K562 (cell line): ENCODE measurements around the gene FAM47B.

Experiments used
- GABPA ChIP-seq: fragments of 200-800 bp; sonication (Bioruptor generic); conservative IDR thresholded peaks from 2 replicates; pipeline ENCODE4 v1.6.1; 2016; ENCODE audit warnings: low read depth, missing genetic modification characterization, missing compliant biosample characterization
- MTA1 ChIP-seq: fragments of 450-650 bp; IDR thresholded peaks from 2 replicates; pipeline ENCODE4 v1.6.1; 2017; ENCODE audit warnings: borderline replicate concordance

DNA sequence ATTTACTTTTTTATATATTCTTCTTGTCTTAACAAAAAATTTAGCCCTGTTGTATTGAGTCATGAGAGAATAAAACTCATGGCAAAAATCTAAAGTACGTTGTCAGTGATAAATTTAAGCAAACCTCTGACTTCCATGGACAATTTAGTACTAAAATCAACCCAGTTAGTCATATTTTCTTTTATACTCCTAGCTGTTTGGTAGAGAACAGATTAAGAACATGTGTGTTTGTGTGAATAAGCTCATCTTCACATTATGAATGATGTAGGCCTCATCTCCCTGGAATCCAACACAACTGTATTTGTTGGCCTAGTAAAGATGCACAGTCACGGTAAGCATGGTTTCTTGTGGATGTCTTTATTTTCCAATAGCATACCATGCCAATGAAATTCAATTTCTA is 40.8 kb upstream of the FAM47B start:
- TF ChIP-seq GABPA (tag) (no peak), MTA1 (no peak)
